Activated T-cell treated with anti-CD3 and anti-CD28 coated beads, Interleukin-2, amount 50 U/mL, for 48 hours (primary cell): ENCODE data around the gene ARHGEF35.
A peak's percentile ranks its signal among the peaks of the same experiment; 100 is the strongest.
"Not testable (repeated sequence)": the region's sequence is repeated elsewhere in the genome, so short reads cannot be mapped to it uniquely, and the experiment has no call there.

Source experiments
- DNase-seq, 2 experiments: peaks; one replicate each; pipeline ENCODE4 v3.0.0-alpha.2; 2020

Gene ARHGEF35

DNA sequence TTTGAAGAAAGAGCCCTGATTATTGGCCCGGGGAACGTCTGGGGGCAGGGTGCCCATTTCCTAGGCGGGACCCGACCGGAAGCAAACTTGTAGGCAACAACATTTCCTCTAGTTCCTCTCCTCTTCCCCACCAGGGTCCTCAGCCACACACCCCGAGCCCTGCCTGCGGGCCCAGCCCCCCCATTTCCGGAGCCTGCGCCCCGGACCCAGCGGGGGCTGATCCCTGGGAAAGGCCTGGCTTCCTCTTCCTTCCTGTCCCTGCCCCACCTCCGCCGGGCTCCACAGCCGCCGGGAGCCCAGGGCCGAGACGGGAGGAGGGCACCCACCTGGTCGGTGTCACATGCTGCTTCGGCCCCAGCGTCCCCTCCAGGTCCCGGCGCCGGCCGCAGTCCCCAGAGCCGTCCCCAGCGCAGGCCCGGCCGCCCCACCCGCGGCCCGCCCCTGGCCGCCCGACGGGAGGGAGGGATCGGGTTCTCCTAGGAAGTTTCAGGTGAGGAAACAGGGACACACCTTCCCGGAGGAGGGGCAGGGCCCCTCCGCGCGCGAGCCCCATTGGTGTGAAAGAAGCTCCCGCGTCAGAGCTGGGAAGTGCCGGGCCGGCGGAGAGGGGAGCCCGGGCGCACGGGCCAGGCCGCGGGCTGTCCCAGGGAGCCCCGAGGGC lies at the start of gene ARHGEF35:
Gene ARHGEF35, minus strand, starts transcription at position 622 of the 661 bp plus-strand sequence. CDS start 7,450 bp downstream, outside the sequence.
- peak in 1 of 2 experiments; percentile 22 for DNase-seq

DNA sequence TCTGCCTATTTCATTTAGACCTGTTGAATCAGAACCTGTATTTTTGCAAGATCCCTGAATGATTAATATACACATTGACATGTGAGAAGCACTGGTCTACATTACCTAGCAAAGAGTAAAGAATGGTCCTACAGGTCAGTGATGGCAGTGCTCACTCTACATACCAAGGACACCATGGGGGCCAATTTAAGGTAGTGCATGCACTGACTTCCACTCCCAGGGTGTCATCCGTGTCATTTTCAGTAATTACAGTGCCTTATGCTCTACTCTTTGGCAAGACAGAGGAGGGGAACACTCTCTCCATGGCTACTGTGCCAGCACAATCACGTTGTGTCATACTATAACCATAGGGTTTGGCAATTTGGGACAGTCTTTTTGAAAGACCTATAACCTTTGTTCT lies 49.7 kb upstream of the ARHGEF35 start:
- DNase-seq: not testable (repeated sequence)

DNA sequence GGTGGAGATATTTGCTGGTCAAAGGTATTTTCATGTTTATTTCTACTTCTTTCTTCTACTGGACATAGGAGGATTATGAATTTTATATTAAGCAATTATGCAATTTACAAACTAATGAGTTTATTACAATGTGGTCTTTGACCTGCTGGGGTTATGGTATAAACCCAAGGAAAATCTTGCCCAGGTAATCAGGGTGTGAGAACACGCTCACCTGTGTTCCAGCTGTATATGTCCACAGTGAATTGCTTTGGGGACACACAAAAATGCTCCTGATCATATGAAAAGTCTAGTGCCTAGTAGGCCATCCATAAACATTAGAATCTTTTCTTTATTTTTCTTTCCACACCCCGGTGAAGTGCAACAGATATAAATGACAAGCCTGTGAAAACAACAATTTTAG lies 43.7 kb upstream of the ARHGEF35 start, which contains the start of gene OR2A42:
Gene OR2A42, minus strand, starts transcription at position 241 of the 400 bp plus-strand sequence. CDS start 6,762 bp downstream, outside the sequence.
- not testable (repeated sequence) for DNase-seq

DNA sequence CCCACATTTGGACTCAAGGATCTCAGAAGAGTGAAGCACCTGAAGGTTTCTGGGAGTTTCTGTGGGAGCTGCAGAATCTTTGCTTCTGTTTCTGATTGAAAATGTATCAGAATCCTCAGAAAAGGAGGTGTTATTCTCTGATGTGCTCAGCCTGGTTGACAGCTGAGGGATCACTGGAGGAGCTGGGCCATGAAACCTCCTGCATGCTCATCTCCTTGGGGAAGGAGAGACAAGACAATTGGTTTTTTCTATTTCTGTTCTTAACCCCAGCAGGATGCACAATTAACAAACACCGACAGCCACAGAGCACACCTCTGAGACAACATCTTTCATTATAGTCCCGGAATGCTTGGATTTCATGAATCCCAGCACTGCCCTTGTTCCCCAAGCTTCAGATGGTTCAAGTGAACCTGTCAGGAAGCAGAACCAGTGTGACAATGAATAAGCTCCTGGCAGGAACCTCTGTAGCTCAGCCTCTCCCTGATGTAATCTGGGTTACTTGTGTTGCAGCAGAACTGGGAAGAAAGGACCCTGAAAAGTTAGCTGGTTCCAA lies 43.0 kb upstream of the ARHGEF35 start:
- DNase-seq: not testable (repeated sequence)

DNA sequence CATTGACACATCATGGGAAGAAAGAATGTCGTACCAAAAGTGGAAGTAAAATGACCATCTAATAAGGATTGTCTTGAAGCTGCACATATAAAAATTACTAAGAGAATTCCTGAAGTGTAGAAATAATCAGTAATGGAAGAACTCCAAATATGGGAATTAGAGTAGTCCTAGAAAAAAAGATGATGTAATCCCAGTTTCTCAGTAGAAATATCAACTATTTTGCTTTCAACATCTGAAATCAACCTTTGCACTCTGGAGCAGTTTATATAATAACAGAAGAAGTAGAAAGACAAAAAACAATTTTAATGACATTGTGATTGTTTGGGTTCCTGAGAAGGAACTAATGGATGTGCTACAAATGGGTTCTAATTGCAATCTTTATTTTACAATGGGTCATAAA lies 37.4 kb upstream of the ARHGEF35 start:
- not testable (repeated sequence) for DNase-seq

DNA sequence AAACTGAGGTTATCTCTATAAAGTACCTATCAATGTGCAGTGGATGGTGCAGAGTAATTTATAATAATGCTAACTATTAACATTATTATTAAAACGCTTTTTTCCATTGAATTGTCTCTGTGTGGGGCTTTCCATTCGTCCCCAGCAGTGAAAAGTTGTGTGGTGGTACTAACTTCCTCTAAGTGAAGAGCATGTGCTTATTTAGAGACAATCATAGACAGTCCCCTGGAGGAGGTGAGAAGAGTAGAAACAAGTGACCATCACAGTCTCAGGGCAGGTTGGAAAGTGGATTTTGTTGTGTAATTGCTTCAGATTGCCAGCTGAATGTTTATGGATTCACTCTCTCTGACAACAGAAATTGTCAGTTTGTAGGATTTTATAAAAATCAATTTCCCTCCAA lies 35.4 kb upstream of the ARHGEF35 start:
- DNase-seq: not testable (repeated sequence)

DNA sequence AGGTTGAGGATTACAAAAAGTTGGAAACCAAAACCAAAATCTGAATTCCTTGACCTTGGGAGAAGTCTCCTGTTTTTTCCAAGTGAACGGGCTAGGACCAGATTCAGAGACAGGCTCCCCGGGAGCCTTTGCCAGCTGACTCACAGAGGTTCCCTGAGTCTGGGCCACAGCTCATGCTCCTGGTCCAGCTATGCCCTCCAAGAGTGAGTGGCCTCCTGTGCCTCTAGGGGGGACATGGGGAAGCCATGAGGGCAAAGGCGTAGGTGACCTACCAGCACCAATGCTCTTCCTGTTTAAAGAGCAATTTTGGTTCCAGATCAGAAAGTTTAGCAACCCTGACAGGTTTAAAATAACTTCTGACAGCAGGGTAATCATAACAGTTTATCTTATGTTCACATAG lies 33.2 kb upstream of the ARHGEF35 start:
- DNase-seq: not testable (repeated sequence)

DNA sequence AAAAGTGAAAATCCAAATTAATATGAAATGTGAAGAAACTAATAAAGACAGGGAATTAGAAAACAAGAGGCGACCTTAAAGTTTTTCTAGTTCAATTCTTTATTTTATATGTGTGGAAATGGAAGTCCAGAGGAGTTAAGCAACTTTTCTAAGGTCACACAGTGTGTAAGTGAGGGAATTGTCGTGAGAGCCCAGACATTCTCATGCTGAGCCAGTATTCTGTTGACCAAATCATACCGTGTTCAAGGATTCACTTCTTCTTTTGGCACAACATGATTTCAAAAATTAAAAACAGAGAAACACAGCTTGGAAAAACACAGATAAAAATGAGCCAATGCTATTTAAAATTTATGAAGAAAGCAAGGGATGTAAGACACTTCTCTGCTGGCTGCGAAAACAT lies 31.2 kb upstream of the ARHGEF35 start:
- DNase-seq: not testable (repeated sequence)

DNA sequence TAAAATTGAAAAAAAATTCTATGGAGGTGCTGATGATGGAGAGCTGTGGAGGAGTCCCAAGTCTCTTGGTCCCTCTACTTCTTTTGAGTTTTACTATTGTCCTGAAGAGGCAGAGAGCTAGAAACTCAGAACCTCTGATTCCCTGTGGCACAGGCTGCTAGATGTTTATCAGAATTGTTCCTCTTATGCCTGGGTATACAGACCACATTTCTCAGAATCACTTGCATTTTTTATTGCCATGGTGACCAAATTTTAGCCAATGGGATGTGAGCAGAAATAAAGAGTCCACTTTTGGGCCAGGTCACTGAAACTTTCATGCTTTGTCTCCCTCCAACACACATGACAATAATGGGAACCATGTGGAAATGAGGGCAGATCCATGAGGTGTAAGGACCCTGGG lies 28.0 kb upstream of the ARHGEF35 start:
- not testable (repeated sequence) for DNase-seq

DNA sequence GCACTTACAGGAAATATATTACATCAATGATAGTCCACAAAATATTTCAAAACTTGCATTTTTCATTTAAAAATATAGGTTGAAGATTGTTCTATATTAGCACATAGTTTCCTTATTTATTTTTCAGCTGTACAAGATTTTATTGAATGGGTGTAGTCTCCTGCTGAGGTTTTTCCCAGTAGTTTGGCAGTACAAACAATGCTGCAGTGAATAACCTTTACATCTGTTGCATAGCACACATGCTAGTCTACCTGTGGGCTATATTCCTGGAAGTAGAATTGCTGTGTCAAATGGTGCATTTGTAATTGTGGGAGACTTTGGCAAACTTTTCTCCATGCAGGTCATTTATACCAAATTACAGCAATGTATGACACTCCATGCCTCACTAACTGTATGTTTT lies 24.9 kb upstream of the ARHGEF35 start:
- not testable (repeated sequence) for DNase-seq

DNA sequence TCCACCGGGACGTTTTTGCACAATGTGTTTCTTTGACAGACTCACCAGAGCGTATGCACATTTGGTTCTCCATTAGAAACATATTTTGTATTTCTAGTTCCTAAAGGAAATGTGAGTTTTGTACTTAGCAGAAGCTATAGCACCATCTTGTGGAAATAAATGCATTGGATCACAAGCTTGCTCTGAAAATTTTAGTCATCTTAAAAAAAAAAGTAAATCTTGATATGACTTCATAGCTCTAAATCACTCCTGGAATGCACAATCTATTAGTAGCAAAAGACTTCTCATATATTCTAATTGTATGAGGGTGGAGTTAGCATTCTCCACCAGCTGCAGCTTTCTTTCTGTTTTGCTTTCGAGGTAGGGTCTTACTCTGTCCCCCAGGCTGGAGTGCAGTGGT lies 23.5 kb upstream of the ARHGEF35 start:
- DNase-seq: not testable (repeated sequence)

DNA sequence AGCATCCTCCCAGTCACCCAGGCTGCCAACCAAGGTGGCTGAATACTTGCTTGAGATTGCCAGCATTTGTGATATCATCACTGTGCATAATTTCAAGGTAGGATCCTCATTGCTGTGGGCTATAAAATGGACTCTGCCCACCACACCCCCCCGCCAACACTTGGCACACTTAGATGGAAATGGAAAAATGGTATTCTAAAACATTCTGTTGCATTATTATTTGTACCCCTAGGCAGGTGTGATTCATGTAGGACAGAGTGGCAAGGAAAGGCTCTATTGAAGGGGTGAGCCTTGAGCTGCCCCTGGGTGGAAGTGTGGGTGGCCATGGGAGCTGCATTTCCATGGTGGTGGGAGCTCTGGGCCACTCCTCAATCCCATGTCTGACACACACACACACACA lies 22.9 kb upstream of the ARHGEF35 start:
- not testable (repeated sequence) for DNase-seq

DNA sequence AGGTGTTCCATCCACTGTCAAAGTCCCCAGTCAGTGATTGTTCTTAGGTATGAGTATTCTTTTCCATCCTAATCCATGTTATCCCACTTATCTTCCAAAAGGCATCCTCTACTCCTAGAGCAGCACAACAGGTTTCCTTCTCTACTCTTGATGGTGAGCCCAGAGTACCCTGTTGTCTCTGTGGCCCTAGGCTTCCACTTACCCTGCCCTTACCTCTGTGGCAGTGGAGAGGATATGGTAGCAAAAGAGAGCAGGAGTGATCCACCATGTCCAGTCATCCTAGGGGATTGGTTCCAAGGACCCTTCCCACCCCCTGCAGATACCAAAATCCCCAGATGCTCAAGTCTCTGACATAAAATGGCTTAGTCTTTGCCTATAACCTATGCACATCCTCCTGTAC lies 21.6 kb upstream of the ARHGEF35 start:
- not testable (repeated sequence) for DNase-seq

DNA sequence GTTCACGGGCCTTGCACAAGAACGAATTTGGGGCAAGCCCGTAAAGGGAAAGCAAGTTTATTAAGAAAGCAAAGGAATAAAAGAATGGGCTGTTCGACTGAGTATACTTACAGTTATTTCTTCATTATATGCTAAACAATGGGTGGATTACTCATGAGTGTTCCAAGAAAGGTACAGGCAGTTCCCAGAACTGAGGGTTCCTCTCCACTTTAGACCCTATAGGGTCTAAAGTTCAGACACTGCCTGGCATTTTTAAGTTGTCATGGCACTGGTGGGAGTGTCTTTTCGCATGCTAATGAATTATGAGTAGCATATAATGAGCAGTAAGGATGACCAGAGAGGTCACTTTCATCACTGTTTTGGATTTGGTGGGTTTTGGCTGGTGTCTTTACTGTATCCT lies 9.7 kb upstream of the ARHGEF35 start:
- DNase-seq: not testable (repeated sequence)

DNA sequence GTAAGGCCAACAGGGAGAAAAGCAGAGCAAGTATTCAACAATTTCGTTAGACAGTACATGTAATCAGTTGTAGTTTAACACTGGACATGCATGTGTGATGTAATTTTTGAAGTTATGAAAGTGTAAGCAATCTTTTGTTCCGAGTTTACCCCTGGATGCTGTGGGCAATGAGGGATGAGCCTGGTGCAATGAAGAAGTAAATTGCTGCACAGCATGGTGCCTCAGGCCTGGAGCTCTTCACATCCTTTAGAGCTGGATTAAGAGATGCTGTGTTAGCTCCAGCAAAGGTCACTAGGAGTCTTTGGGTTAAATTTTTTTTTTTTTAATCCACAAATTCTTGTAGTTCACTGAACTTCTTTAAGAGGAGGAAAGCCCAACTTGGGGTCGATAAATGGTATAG lies 7.5 kb upstream of the ARHGEF35 start:
- not testable (repeated sequence) for DNase-seq

DNA sequence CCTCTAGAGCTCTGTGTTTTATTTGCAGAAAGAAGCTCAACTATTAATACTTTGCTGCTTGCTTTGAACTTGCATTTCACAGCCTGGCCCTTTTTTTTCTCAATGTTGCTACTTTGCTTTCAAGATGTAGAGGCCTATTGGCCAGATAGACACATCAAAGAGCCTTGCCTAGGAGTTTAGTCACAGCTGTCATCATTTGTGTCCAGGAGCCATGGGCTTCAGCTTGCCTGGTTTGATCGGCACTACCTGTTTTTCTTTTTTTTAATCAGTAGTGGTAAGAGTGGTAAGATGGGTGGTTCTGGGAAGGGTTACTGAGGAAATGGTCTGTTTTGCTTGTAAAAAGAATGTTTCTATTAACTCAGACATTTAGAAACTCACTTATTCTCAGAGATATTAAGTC lies 6.3 kb upstream of the ARHGEF35 start:
- not testable (repeated sequence) for DNase-seq

DNA sequence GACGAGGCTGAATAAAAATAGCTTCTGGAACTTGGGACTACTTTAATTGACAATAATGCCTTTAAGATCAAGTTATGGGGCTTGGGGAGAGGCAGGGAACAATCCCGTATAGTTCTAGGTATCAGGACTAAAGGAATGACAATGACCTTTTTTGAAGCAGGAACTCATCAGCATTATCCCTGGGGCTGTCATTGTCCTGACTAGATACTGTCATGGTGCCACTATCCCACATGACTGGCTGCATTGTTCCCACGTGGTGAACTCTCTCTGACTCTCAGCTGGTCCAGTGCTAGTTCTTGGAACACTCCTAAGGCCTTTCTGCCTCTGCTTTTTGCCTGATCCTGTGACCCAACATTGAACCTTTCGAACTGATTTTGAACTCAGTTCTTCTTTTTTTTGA lies 3.3 kb upstream of the ARHGEF35 start:
- not testable (repeated sequence) for DNase-seq

DNA sequence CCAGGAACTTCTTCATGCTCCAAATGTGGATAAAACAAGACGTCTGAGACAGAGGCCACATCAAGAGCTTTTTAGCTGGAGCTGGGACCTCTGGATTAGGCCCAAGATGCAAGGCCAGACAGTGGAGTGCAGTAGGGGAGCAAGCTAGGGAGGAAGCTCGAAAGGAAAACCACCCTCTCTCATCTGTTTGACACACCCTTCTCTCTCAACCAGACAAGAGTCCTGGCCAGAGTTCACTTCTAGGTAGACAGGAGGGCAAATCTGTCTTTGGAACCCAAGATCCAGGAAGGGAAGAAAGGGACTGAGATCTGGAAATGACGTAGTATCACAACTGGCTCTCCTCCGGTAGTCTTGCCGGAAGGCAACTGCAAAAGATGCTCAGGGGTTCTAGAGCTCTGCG lies 1.2 kb downstream of the ARHGEF35 start:
- not testable (repeated sequence) for DNase-seq

DNA sequence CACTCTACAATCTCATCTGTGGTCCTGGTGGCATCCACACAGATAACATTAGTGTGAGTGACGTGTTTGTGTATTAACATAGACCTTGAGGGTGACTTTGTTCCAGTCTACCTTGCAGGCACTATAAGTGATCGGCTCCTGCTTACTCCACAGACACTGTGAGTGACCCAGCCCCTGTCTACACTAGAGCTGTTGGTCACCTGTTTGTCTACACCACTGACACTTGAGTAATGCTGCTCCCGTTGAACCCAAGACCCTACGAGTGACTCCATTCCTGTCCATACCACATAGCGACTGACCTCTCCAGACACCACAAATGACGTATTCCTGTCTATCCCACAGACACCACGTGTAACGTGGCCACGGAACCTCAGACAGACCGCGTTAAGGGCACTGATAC lies 1.9 kb downstream of the ARHGEF35 start:
- DNase-seq: not testable (repeated sequence)

DNA sequence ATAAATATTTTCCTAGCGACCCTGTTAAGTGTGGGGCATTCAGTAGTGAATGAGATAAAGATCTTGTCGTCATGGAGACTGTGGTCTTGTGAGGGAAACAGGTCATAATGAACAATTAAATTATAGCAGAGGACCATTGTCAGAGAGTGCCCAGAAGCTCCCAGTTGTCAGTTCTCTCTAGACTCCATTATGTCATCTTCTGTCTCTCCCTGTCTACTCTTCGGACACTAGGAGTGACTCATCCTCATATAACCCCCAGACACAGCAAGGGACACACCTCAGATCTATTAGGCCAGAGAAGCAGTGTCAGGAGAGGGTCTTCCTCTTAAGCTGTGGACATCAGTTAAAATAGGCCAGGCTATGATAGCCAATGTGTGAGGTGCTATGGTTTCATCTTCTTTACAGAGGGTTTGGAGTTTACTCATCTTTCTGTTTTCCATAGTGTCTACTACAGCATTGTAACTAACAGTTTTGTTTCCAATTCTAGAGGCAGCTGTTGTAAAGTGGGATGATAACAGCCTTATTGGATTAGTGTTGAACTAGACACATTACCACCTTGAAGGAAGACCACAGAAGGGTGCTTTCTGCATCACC lies 7.0 kb downstream of the ARHGEF35 start:
- DNase-seq: not testable (repeated sequence)

DNA sequence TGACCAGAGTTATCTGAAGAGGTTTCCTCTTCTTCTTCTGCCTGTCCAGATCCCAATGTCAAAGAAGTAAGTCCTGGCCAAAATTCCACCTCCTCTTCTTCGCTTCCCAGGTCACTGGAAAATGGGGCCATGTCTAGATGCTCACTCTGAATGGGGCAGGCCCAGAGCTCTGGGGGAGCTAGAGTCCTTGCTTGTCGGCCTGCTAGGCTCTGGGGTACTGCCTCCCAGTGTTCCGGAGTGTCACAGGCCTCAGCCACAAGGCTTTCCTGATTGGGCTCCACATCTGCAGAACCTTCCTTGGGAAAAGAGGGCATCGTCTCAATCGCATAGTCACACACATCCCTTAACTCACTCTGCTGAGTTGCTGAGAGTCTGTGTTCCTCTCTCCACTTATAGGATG lies 7.8 kb downstream of the ARHGEF35 start:
- DNase-seq: not testable (repeated sequence)

DNA sequence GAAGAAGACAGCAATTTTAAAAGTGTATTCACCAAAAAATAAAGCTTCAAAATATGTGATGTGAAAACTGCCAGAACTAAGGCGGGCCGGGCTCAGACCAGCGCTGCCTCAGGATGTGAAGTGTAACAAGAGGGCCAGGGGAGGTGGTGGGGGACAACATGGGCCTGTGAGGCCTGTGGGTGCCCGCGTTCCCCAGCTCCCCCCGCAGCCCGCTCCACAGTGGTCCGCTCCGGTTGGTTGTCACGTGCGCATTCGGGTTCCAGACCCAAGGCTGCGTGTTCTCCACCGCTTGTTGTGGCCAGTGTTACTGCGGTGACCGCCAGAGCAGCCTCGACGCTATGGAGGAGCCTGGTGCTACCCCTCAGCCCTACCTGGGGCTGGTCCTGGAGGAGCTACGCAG lies 12.5 kb downstream of the ARHGEF35 start, which contains the start of gene CTAGE4:
Gene CTAGE4, plus strand, starts transcription at position 301 of the 400 bp plus-strand sequence. Its CDS starts 38 bp downstream, at position 339.
- not testable (repeated sequence) for DNase-seq

DNA sequence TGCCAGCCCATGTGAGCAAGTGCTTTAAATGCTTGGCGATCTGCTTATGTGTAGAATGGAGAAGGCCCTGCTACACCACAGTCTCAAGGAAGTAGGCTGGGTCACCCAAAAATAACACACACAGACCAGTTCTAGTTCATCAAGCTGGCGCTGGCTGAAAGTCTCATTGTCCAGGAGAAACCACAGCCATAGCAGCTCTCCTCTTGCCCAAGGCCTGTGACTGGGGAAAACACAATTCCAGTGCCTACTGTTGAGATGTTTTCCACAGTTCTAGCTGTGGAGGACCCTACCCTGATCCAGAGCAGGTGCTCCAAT lies 16.5 kb downstream of the ARHGEF35 start:
- not testable (repeated sequence) for DNase-seq
